ENCODE data around the gene CCDC85C. TPM values are rescaled to one million over a fixed set of nuclear protein-coding genes. Genes with fewer than 3 reads are reported as not detected.

Gene CCDC85C
- total and polyA plus RNA-seq, 4 donors: 4.0 to 23.9 (median 9.6) TPM

GRCh38 chr14:99566390-99567354 lies 37.3 kb downstream of the CCDC85C start:
- 79% methylated on average over 20 of the region's 20 CpGs for WGBS
- H3K27ac ChIP-seq (ENCODE audit: low read depth in 1 of 2, low read length in 2 of 2): peak overlapping the region; percentile 73 to 84

GRCh38 chr14:99566009-99566389 lies 38.0 kb downstream of the CCDC85C start:
- Histone ChIP-seq H3K4me1 (ENCODE audit: control insufficient read depth in 4 of 4, insufficient read depth in 4 of 4, low read length in 3 of 4) (peaks cover 51 to 96% (median 87%) of the 10 kb centered on the region in 4 donors), H3K4me3 (ENCODE audit: low read depth in 1 of 3, low read length in 3 of 3) (no peak overlapping the region), H3K27ac (ENCODE audit: low read depth in 1 of 2, low read length in 2 of 2) (peak overlapping the region; percentile 73 to 84), H3K9ac (ENCODE audit: low read depth in 1 of 2, low read length in 2 of 2) (peak overlapping the region in 1 of 2 donors; percentile 34), H3K27me3 (ENCODE audit: control insufficient read depth in 4 of 4, insufficient read depth in 4 of 4, low read length in 3 of 4) (no peaks in the 10 kb centered on the region), H3K9me3 (ENCODE audit: control insufficient read depth in 4 of 4, low read length in 3 of 4) (no peaks in the 10 kb centered on the region), H3K36me3 (ENCODE audit: control insufficient read depth in 4 of 4, insufficient read depth in 3 of 4, low read depth in 1 of 4, low read length in 3 of 4) (no peaks in the 10 kb centered on the region)
- DNase-seq (ENCODE audit: low spot score): no peak
- TF ChIP-seq TAF1 (conservative IDR thresholded peaks at IDR 0.05): no peak
- TF ChIP-seq RAD21 (IDR thresholded peaks at IDR 0.05): no peak
- TF ChIP-seq NR2F2 (IDR thresholded peaks at IDR 0.05): no peak
- TF ChIP-seq HNF4G (IDR thresholded peaks at IDR 0.05): no peak
- TF ChIP-seq SP1 (IDR thresholded peaks at IDR 0.05): no peak
- TF ChIP-seq CTCF (IDR thresholded peaks at IDR 0.05; ENCODE audit: low read depth, low read length, missing input control): no peak
- TF ChIP-seq ZBTB33 (IDR thresholded peaks at IDR 0.05): no peak
- no peak for TF ChIP-seq MAX (IDR thresholded peaks at IDR 0.05)
- TF ChIP-seq EGR1 (IDR thresholded peaks at IDR 0.05; ENCODE audit: low read depth in 2 of 2): no peak
- WGBS: 45% methylated on average over 7 of the region's 7 CpGs

More at GRCh38 chr14:99566390-99567354, 37.3 kb downstream of the CCDC85C start:
- H3K9ac ChIP-seq (ENCODE audit: low read depth in 1 of 2, low read length in 2 of 2): no peak overlapping the region
- peaks cover 52 to 96% (median 87%) of the 10 kb centered on the region in 4 donors for H3K4me1 ChIP-seq (ENCODE audit: control insufficient read depth in 4 of 4, insufficient read depth in 4 of 4, low read length in 3 of 4)
- H3K36me3 ChIP-seq (ENCODE audit: control insufficient read depth in 4 of 4, insufficient read depth in 3 of 4, low read depth in 1 of 4, low read length in 3 of 4): no peaks in the 10 kb centered on the region
- TF ChIP-seq RXRA (IDR thresholded peaks at IDR 0.05) (peak; percentile 58 to 78), CTCF (IDR thresholded peaks at IDR 0.05; ENCODE audit: low read depth, low read length, missing input control) (no peak), HNF4A (conservative IDR thresholded peaks at IDR 0.05) (peak; percentile 52 to 75), EGR1 (IDR thresholded peaks at IDR 0.05; ENCODE audit: low read depth in 2 of 2) (no peak), SP1 (IDR thresholded peaks at IDR 0.05) (peak; percentile 46), REST (IDR thresholded peaks at IDR 0.05) (no peak), HNF4G (IDR thresholded peaks at IDR 0.05) (no peak)
- H3K27me3 ChIP-seq (ENCODE audit: control insufficient read depth in 4 of 4, insufficient read depth in 4 of 4, low read length in 3 of 4): no peaks in the 10 kb centered on the region
- no peak overlapping the region for H3K4me3 ChIP-seq (ENCODE audit: low read depth in 1 of 3, low read length in 3 of 3)
- no peaks in the 10 kb centered on the region for H3K9me3 ChIP-seq (ENCODE audit: control insufficient read depth in 4 of 4, low read length in 3 of 4)
- peak; percentile 58 for DNase-seq (ENCODE audit: low spot score)

Measured in liver (tissue), 9 donors.